GM19025 (cell line): ENCODE results near the gene SLC9B2.
A peak's percentile ranks its signal among the peaks of the same experiment; 100 is the strongest.

Source experiments
- ATAC-seq: cut with Tn5 transposase; IDR thresholded peaks from one replicate; pipeline ENCODE4 v1.9.1; 2021; ENCODE audit warnings: mild to moderate bottlenecking, low read depth, moderate library complexity; ENCODE audit not compliant: unreplicated experiment

SLC9B2 gene

DNA sequence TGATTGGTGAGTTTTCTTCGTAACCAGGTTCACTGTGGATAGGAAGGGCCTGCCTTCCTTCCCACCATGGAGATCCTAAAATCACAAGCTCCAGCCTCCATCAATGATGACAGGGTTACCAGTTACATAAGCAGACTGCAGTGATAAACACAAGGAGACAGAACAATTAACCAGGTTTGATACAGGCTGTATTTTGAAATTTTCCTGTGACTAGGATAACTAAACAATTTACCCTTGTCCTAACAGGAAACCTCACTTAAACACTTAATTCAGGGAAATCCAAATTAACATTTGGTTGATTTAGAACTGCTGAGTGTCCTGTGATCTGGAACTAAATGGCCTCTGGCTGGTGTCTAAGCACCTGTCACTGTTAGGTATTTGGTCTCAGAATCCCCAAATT lies 3.1 kb upstream of the SLC9B2 start:
- ATAC-seq = no peak

DNA sequence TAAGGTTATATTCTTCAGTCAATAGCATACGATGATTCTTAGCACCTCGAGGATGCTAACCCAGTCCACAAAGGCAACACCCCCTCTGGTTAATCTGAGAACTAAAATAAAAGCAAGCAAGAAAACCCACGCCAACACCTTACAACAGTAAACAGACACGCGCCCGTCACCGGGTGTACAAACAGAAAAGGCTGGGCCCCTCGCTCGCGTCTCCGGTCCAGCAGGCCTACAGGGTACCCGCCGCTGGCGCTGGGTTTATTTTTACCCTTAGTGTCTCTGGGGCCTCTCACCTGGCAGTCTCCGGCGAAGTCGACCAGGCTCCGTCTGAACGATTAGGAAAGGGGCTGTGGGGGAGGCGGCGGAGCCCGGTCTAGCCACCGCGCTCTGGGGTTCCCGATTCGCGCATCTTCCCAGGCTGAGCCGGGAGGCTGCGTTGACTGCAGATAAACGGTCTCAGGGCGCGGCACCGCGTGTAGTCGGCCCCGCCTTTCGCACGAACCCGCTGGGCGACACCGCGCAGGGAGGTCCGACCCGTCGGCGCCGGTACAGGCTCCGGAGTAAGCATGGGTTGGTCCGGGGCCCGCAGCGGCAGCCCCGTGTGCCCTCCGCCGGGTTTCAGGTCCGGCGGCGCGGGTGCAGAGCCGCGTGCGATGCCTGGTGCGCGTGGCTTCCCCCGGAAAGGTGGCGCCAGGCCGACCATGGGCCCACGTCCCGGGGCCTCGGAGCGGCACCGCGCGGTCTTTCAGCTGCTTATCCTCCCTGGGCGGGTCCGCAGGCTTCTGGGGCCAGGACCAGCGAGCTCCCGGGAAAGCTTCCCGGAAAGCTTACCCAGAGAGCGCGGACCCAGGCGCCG lies 441 bp downstream of the SLC9B2 start:
- peak; percentile 61 for ATAC-seq

DNA sequence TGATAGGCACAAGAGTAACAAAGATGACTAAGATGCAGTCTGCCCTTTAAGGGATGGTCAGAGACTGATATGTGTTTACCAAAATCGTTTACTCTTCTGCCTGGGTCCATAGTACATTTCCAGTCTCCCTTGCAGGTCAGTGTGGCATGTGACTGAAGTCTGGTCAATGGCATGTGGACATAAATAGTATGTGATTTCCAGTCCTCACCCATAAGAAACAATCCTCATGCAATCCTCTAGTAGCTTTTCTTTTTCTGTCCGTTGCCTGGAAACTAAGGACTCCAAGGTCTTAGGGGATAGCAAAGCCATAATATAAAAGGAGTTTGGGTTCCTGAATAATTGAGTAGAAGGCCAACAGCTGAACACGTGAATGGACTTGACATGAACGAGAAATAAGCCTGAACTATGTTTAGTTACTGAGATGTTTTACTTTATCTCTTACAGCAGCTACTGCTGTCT lies 1.1 kb downstream of the SLC9B2 start:
- no peak for ATAC-seq

GRCh38 chr4:103074744-103075434 lies 1.7 kb downstream of the SLC9B2 start:
- no peak for ATAC-seq

DNA sequence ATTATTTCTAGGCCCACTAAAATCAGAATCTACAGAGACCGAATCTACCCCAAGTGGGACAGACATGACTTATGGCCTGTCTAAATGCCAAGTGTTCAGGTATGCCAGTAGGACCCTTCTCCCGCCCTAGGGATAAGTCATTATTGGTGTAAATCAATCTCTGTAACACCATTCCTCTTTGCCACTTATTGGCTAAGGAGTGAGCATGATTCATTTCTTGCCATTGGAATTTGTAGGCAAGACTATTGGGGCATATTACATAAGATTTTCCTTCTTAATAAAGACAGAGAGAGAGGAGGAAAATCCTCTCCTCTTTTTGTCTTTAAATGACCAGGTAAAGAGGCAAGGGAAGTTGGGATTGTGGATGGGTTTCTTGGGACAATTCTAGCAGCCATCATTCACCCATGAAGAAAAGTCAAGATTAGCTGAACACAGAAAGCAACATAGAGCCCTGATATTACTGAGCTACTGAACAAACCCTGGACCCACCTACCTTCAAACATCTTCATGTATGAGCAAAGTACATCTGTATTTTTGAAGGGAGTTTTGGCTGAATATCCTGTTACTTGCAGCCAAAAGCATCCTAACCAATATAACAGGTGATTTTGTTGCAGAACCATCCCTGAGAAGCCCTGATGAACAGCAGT lies 2.6 kb downstream of the SLC9B2 start:
- ATAC-seq = no peak

DNA sequence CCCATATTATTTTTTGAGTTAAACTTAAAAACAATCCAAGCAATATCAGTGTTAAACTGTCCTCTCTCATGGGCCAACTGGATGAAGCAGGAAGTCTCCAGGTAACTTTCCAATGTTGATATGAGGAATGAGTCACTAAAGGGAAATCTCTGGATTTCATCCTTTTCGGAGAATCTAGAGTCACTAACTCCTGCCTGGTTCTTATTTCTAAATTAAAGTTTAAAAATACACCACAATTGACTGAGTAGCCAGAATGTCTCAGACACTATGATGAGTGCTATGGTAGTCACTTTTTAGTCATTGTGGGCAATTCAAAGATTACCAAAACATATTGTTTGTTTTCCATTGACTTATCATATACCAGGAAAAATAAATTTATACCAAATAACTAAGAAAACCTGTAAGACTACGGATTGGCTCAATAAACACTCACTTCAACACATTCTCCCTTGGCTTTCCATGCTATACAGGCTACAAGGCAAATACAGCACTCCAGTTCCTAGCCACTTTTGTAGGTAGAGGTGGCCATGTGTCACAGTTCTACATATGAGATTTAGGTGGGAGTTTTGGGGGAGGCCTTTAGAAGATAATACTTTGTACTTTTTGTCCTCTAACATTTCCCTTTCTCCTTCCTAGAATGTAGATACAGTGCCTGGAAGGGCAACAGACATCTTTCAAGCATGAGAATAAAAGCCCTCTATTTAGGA lies 8.6 kb downstream of the SLC9B2 start:
- no peak for ATAC-seq

GRCh38 chr4:103060453-103061148 lies 16.0 kb downstream of the SLC9B2 start:
- no peak for ATAC-seq

- no peak for ATAC-seq
These were observed 22.5 kb downstream of the SLC9B2 start for GRCh38 chr4:103054030-103054429.

DNA sequence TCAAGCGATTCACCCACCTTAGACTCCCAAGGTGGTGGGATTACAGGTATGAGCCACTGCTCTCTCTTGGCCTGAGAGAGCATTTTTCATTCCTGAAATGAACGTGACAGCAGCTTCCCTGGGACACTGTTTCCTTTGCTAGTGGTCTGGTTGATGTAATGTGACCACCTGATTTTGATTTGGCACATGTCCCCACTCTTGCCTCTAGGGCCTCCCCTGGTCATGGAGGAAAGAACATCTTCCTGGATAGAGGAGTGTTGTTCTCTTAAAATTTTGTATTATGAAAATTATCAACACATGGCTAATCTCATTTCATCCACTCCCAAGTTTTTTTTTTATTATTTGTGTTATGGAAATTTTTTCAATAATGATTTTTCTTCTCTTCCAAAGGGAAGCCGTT lies 23.8 kb downstream of the SLC9B2 start:
- ATAC-seq = no peak

DNA sequence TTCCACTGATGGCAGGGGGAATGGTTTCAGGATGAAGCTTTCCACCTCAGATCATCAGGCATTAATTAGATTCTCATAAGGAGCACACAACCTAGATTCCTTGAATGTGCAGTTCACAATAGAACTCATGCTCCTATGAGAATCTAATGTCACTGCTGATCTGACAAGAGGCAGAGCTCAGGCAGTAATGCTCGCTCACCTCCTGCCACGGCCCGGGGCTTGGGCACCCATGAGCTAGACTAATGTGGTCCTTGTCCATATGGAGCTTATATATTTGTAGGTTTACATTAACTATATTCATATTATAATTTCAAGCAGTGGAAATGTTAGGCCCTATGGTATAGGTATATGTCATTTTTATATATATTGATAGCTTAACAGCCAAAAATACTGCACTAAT lies 24.4 kb downstream of the SLC9B2 start:
- ATAC-seq = no peak

DNA sequence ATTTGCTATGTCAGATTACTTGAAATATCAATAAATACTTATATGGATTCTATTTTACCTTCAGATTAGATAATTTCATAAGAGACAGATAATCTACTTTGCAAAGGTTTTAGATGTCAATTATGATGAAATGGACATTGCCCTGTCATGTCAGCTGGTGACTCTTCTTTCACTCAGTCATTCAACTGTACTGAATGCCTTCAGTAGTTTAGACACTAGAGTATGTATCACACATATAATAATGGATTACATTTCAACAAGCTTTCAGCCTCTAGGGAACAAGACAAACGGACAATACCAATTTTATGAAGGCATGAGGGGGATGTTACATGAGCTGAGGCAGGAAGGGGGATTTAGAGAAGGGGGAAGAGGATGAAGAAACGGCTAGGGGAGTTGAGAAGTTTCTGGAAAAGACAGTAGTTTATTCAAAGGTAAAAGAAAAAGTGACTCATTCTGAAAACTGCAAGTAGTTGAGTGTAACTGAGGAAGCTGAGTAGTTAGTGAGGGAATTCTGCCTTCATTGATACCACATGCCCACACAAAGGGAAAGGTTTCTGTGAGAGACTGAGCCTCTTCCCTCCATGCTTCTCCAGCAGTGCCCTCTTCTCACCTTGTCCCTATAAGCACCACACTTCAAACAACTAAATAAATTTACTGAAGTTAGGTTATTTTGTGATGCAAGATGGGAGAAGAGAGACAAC lies 25.7 kb downstream of the SLC9B2 start:
- ATAC-seq = no peak

GRCh38 chr4:103046416-103047290 lies 29.9 kb downstream of the SLC9B2 start:
- peak; percentile 91 for ATAC-seq

GRCh38 chr4:103044183-103044582 lies 32.4 kb downstream of the SLC9B2 start:
- ATAC-seq = no peak

DNA sequence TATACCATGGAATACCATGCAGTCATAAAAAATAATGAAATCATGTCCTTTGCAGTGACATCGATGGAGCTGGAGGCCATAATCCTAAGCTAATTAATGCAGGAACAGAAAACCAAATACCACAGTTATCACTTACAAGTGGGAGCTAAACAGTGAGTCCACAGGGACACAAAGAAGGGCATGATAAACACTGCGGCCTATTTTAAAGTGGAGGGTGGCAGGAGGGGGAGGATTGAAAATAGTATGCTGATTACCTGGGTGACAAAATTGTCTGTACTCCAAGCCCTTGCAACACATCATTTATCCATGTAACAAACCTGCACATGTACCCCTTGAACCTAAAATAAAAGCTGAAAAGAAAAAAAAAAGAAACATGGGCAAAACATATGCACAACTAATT lies 40.4 kb downstream of the SLC9B2 start:
- ATAC-seq = no peak

DNA sequence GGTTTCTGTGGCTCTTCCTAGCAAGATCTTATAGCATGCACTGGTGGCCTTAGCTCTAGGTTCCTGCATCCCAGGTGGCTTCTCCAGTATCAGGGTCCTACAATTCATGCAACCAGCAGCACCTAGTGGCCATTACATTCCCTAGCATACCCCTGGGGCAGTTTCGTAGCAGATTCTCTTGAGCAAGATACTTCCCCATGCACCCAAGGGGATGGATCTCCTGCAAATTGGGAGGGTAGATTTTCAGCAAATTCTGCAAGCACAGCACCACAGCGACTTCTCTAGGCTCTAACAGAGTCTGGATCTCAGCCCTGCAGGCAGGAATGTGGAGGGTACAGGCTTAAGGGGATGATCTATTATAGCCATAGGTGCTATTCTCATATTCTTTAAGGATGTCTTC lies 44.0 kb downstream of the SLC9B2 start:
- peak; percentile 55 for ATAC-seq

- ATAC-seq = no peak
These were observed 45.8 kb downstream of the SLC9B2 start for GRCh38 chr4:103030791-103031190.

DNA sequence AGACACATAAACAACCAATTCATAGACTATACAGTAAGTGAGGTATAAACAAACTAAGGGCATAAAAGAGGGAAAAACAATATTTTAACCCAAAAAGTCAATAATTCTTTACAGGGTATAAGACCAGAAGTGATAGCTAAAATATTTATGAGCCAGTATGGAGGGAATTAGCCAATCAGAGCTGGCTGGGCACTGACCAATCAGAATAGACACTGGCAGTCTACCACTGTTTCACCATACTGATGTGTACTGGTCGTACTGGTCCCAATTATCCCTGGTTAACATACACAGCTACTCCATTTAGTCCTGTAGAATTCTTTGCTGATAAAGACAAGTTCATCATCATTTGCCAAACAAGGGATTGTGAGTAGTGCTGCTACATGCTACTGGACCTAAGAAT lies 47.3 kb downstream of the SLC9B2 start:
- ATAC-seq = no peak

- ATAC-seq = no peak
These were observed 49.7 kb downstream of the SLC9B2 start for GRCh38 chr4:103026868-103027267.

DNA sequence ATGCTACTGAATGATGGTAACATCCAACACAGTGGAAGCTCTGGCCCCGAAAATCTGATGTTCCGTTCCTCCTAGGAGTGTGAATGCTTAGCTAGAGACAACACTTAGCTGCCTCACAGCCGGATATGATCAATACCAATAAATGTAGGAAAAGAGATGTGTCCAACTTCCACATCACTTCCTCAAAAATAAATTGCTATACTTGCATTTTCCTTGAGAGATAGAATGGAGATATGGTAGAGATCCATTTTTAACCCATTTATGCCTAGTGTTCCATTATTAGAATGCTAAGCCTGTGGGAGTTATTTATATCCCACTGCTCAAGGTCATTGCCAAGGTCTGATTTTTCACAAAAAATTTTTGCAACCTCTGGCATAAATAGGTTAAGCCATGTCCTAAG lies 51.6 kb downstream of the SLC9B2 start:
- no peak for ATAC-seq
